Measurements from ENCODE around the gene SDK2.

Gene SDK2

GRCh38 chr17:73434154-73434553 is 210.1 kb downstream of the SDK2 start:
- H3K27me3 ChIP-seq (ENCODE audit: insufficient read depth, poor library complexity, severe bottlenecking), result no peaks in the 10 kb centered on the region
- TF ChIP-seq CTCF (IDR thresholded peaks at IDR 0.05; ENCODE audit: insufficient read depth, low read length), result no peak
- TF ChIP-seq POLR2AphosphoS5 (IDR thresholded peaks at IDR 0.05; ENCODE audit: low read depth), result no peak
- H3K27ac ChIP-seq (replicated peaks), result no peak overlapping the region
- DNase-seq (ENCODE audit: low read depth in 1 of 2, low spot score in 1 of 2), result no peak
- H3K4me3 ChIP-seq (replicated peaks; ENCODE audit: insufficient read depth, low read length), result no peak overlapping the region

GRCh38 chr17:73433501-73433900 is 210.7 kb downstream of the SDK2 start:
- Histone ChIP-seq H3K4me3 (replicated peaks; ENCODE audit: insufficient read depth, low read length) (no peak overlapping the region), H3K27me3 (ENCODE audit: insufficient read depth, poor library complexity, severe bottlenecking) (no peaks in the 10 kb centered on the region), H3K27ac (replicated peaks) (no peak overlapping the region)
- no peak for TF ChIP-seq SPI1 (IDR thresholded peaks at IDR 0.05; ENCODE audit: borderline replicate concordance, low read depth)
- TF ChIP-seq GABPA (IDR thresholded peaks at IDR 0.05; ENCODE audit: low read depth), result no peak
- TF ChIP-seq CTCF (IDR thresholded peaks at IDR 0.05; ENCODE audit: insufficient read depth, low read length), result no peak
- no peak for TF ChIP-seq POLR2AphosphoS5 (IDR thresholded peaks at IDR 0.05; ENCODE audit: low read depth)
- TF ChIP-seq, protein P1, sequence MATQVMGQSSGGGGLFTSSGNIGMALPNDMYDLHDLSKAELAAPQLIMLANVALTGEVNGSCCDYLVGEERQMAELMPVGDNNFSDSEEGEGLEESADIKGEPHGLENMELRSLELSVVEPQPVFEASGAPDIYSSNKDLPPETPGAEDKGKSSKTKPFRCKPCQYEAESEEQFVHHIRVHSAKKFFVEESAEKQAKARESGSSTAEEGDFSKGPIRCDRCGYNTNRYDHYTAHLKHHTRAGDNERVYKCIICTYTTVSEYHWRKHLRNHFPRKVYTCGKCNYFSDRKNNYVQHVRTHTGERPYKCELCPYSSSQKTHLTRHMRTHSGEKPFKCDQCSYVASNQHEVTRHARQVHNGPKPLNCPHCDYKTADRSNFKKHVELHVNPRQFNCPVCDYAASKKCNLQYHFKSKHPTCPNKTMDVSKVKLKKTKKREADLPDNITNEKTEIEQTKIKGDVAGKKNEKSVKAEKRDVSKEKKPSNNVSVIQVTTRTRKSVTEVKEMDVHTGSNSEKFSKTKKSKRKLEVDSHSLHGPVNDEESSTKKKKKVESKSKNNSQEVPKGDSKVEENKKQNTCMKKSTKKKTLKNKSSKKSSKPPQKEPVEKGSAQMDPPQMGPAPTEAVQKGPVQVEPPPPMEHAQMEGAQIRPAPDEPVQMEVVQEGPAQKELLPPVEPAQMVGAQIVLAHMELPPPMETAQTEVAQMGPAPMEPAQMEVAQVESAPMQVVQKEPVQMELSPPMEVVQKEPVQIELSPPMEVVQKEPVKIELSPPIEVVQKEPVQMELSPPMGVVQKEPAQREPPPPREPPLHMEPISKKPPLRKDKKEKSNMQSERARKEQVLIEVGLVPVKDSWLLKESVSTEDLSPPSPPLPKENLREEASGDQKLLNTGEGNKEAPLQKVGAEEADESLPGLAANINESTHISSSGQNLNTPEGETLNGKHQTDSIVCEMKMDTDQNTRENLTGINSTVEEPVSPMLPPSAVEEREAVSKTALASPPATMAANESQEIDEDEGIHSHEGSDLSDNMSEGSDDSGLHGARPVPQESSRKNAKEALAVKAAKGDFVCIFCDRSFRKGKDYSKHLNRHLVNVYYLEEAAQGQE (IDR thresholded peaks at IDR 0.05; ENCODE audit: insufficient replicate concordance, low read depth), result no peak
- no peak for DNase-seq (ENCODE audit: low read depth in 1 of 2, low spot score in 1 of 2)

- H3K4me3 ChIP-seq (replicated peaks; ENCODE audit: insufficient read depth, low read length), result no peak overlapping the region
- DNase-seq (ENCODE audit: low read depth in 1 of 2, low spot score in 1 of 2), result no peak
- TF ChIP-seq CTCF (IDR thresholded peaks at IDR 0.05; ENCODE audit: insufficient read depth, low read length), result no peak
- TF ChIP-seq GABPA (IDR thresholded peaks at IDR 0.05; ENCODE audit: low read depth), result no peak
- no peaks in the 10 kb centered on the region for H3K27me3 ChIP-seq (ENCODE audit: insufficient read depth, poor library complexity, severe bottlenecking)
- H3K27ac ChIP-seq (replicated peaks), result no peak overlapping the region
These were observed 211.5 kb downstream of the SDK2 start for GRCh38 chr17:73432624-73433190.

- DNase-seq (ENCODE audit: low read depth in 1 of 2, low spot score in 1 of 2), result no peak
- Histone ChIP-seq H3K27ac (replicated peaks) (no peak overlapping the region), H3K27me3 (ENCODE audit: insufficient read depth, poor library complexity, severe bottlenecking) (no peaks in the 10 kb centered on the region), H3K4me3 (replicated peaks; ENCODE audit: insufficient read depth, low read length) (no peak overlapping the region)
- TF ChIP-seq SPI1 (IDR thresholded peaks at IDR 0.05; ENCODE audit: borderline replicate concordance, low read depth) (no peak), CTCF (IDR thresholded peaks at IDR 0.05; ENCODE audit: insufficient read depth, low read length) (no peak), POLR2AphosphoS5 (IDR thresholded peaks at IDR 0.05; ENCODE audit: low read depth) (no peak), GABPA (IDR thresholded peaks at IDR 0.05; ENCODE audit: low read depth) (no peak)
- TF ChIP-seq, protein P1 (IDR thresholded peaks at IDR 0.05; ENCODE audit: insufficient replicate concordance, low read depth), result no peak
These were observed 212.6 kb downstream of the SDK2 start for GRCh38 chr17:73431401-73432205.
